HepG2 (cell line): ENCODE results near the gene C19orf73. TPM values are rescaled to one million over a fixed set of nuclear protein-coding genes. Genes with fewer than 3 reads are reported as not detected.

Source experiments
- DNMT3B ChIP-seq: conservative IDR thresholded peaks from 2 replicates; pipeline ENCODE4 v1.6.1; 2016; ENCODE audit warnings: missing biosample characterization, control low read depth
- EHMT2 ChIP-seq: fragments of 200-600 bp; sonication (generic); IDR thresholded peaks from 2 replicates; pipeline ENCODE4 v1.7.0; 2017; ENCODE audit warnings: antibody characterized with exemption, low read depth, low read length, borderline replicate concordance
- GZF1 ChIP-seq: sonication (generic); formaldehyde crosslinking; IDR thresholded peaks from 2 replicates; pipeline ENCODE4 v1.5.1; 2020; ENCODE audit warnings: mild to moderate bottlenecking, missing genetic modification reagents
- HIVEP1 ChIP-seq: sonication (generic); formaldehyde crosslinking; IDR thresholded peaks from 2 replicates; pipeline ENCODE4 v1.4.0; 2020; ENCODE audit warnings: mild to moderate bottlenecking, missing genetic modification reagents
- KDM1A ChIP-seq: IDR thresholded peaks from 2 replicates; pipeline ENCODE4 v1.6.1; 2016; ENCODE audit warnings: missing compliant biosample characterization
- MEIS2 ChIP-seq: sonication (generic); formaldehyde crosslinking; IDR thresholded peaks from 2 replicates; pipeline ENCODE4 v1.9.0; 2021; ENCODE audit warnings: mild to moderate bottlenecking, missing genetic modification reagents
- RXRB ChIP-seq: IDR thresholded peaks from 2 replicates; pipeline ENCODE4 v1.6.1; 2016; ENCODE audit warnings: borderline replicate concordance, missing genetic modification reagents, missing compliant biosample characterization
- TP53 ChIP-seq: sonication (generic); formaldehyde crosslinking; conservative IDR thresholded peaks from 2 replicates; pipeline ENCODE4 v1.4.0; 2020; ENCODE audit warnings: missing genetic modification reagents
- ZNF33B ChIP-seq: sonication (generic); formaldehyde crosslinking; IDR thresholded peaks from 2 replicates; pipeline ENCODE4 v1.5.1; 2020; ENCODE audit warnings: mild to moderate bottlenecking, missing genetic modification reagents
- polyA plus RNA-seq, 8 experiments: library from polyadenylated mRNA; depleted of rRNA in 3 of 8; stranded (reverse) in 7 of 8; unstranded in 1 of 8; fragments of >200 nt; fragmentation: Illumina TruSeq in 4 of 8; extraction: Trizol in 4 of 8; gene quantifications; 2 replicates each; pipeline versions ENCODE4 v1.2.1 to v1.2.3, GENCODE V29; 2011 to 2016; ENCODE audit warnings: low read depth in 4 of 8, missing spikeins in 1 of 8, mixed read lengths in 1 of 8; ENCODE audit not compliant: insufficient read depth in 1 of 8
- total RNA-seq, 5 experiments: library from RNA; depleted of rRNA; stranded (reverse); fragments of >200 nt; fragmentation: Illumina TruSeq; extraction: Trizol; gene quantifications; 2 replicates each; pipeline ENCODE4 v1.2.3, GENCODE V29; 2016; ENCODE audit warnings: low read depth in 1 of 5
- TF ChIP-seq, protein P1 (sequence below): sonication (generic); formaldehyde crosslinking; IDR thresholded peaks from 2 replicates; pipeline ENCODE4 v1.5.1; 2020; ENCODE audit warnings: mild to moderate bottlenecking, missing genetic modification reagents, borderline replicate concordance
- TF ChIP-seq, protein P2 (sequence below): sonication (generic); formaldehyde crosslinking; IDR thresholded peaks from 2 replicates; pipeline ENCODE4 v1.4.0; 2020; ENCODE audit warnings: missing genetic modification reagents, mild to moderate bottlenecking, borderline replicate concordance
- TF ChIP-seq, protein P3 (sequence below): sonication (generic); formaldehyde crosslinking; IDR thresholded peaks from 2 replicates; pipeline ENCODE4 v1.5.0; 2020; ENCODE audit warnings: mild to moderate bottlenecking, missing genetic modification reagents
- TF ChIP-seq, protein P4 (sequence below): sonication (generic); formaldehyde crosslinking; IDR thresholded peaks from 2 replicates; pipeline ENCODE4 v1.5.1; 2020; ENCODE audit warnings: mild to moderate bottlenecking, missing genetic modification reagents, moderate library complexity

Gene C19orf73
- total and polyA plus RNA-seq, 2 of the 13 experiments (the other 11 are each of a cell fraction or from before 2014, with no cell fraction given) = 1.4 to 1.5 TPM

DNA sequence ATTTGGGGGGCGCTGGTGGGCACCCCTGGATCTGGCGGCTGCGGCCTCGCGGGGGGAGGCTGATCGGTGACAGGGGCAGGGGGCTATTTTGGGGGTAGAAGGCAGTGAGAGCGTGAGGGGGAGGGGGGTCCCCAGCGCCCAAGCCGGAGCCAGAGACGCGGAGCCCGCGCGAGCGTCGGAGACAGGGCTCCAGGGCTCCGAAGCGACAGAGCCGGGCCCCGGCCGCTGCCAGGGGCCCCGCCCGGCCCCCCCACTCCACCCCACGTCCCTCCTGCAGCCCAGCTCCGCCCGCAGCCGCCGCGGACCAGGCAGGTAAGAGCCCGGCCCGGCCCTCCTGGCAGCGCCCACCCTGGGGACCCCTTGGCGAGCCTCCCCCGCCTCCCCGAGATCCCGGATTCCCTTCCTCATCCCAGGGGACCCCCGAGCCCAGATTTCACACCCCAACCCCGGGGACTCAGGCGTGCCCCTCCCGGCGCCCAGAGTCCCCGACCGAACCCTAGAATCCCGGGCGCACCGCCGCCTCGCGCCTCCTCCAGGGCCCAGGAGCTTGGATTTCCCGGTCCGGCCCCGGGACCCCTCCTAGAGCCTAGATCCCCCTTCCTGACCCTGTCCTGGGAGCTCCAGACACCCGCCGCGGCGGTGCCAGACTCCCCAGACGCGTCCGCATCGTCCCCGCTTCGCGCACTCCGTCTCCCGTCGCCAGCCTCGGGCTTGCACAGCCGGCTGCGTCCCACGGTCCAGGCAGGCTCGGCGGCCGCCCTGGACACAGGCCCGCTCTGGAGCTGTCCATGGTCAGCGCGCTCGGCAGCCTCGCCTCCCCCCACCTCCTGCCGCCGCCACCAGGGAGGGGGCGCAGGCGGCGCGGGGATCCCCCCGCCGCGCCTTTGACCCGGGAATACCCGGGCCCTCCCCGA, 725 bp upstream of the C19orf73 start, which contains the start of gene PPFIA3 (continued):
- TF ChIP-seq, protein P1, sequence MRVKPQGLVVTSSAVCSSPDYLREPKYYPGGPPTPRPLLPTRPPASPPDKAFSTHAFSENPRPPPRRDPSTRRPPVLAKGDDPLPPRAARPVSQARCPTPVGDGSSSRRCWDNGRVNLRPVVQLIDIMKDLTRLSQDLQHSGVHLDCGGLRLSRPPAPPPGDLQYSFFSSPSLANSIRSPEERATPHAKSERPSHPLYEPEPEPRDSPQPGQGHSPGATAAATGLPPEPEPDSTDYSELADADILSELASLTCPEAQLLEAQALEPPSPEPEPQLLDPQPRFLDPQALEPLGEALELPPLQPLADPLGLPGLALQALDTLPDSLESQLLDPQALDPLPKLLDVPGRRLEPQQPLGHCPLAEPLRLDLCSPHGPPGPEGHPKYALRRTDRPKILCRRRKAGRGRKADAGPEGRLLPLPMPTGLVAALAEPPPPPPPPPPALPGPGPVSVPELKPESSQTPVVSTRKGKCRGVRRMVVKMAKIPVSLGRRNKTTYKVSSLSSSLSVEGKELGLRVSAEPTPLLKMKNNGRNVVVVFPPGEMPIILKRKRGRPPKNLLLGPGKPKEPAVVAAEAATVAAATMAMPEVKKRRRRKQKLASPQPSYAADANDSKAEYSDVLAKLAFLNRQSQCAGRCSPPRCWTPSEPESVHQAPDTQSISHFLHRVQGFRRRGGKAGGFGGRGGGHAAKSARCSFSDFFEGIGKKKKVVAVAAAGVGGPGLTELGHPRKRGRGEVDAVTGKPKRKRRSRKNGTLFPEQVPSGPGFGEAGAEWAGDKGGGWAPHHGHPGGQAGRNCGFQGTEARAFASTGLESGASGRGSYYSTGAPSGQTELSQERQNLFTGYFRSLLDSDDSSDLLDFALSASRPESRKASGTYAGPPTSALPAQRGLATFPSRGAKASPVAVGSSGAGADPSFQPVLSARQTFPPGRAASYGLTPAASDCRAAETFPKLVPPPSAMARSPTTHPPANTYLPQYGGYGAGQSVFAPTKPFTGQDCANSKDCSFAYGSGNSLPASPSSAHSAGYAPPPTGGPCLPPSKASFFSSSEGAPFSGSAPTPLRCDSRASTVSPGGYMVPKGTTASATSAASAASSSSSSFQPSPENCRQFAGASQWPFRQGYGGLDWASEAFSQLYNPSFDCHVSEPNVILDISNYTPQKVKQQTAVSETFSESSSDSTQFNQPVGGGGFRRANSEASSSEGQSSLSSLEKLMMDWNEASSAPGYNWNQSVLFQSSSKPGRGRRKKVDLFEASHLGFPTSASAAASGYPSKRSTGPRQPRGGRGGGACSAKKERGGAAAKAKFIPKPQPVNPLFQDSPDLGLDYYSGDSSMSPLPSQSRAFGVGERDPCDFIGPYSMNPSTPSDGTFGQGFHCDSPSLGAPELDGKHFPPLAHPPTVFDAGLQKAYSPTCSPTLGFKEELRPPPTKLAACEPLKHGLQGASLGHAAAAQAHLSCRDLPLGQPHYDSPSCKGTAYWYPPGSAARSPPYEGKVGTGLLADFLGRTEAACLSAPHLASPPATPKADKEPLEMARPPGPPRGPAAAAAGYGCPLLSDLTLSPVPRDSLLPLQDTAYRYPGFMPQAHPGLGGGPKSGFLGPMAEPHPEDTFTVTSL (CRISPR knock-in tag) = no peak
- TF ChIP-seq EHMT2 = no peak
- 0 out of 2 replicates have a peak, but pooled peaks have one; percentile 36 for TF ChIP-seq RXRB (CRISPR knock-in tag)
- TF ChIP-seq ZNF33B (CRISPR knock-in tag) = no peak
- no peak for TF ChIP-seq TP53 (CRISPR knock-in tag)
- TF ChIP-seq MEIS2 (CRISPR knock-in tag) = no peak
- TF ChIP-seq HIVEP1 (CRISPR knock-in tag) = 0 out of 2 replicates have a peak, but pooled peaks have one; percentile 31
- TF ChIP-seq, protein P2, sequence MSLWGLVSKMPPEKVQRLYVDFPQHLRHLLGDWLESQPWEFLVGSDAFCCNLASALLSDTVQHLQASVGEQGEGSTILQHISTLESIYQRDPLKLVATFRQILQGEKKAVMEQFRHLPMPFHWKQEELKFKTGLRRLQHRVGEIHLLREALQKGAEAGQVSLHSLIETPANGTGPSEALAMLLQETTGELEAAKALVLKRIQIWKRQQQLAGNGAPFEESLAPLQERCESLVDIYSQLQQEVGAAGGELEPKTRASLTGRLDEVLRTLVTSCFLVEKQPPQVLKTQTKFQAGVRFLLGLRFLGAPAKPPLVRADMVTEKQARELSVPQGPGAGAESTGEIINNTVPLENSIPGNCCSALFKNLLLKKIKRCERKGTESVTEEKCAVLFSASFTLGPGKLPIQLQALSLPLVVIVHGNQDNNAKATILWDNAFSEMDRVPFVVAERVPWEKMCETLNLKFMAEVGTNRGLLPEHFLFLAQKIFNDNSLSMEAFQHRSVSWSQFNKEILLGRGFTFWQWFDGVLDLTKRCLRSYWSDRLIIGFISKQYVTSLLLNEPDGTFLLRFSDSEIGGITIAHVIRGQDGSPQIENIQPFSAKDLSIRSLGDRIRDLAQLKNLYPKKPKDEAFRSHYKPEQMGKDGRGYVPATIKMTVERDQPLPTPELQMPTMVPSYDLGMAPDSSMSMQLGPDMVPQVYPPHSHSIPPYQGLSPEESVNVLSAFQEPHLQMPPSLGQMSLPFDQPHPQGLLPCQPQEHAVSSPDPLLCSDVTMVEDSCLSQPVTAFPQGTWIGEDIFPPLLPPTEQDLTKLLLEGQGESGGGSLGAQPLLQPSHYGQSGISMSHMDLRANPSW (CRISPR knock-in tag) = no peak
- TF ChIP-seq, protein P3, sequence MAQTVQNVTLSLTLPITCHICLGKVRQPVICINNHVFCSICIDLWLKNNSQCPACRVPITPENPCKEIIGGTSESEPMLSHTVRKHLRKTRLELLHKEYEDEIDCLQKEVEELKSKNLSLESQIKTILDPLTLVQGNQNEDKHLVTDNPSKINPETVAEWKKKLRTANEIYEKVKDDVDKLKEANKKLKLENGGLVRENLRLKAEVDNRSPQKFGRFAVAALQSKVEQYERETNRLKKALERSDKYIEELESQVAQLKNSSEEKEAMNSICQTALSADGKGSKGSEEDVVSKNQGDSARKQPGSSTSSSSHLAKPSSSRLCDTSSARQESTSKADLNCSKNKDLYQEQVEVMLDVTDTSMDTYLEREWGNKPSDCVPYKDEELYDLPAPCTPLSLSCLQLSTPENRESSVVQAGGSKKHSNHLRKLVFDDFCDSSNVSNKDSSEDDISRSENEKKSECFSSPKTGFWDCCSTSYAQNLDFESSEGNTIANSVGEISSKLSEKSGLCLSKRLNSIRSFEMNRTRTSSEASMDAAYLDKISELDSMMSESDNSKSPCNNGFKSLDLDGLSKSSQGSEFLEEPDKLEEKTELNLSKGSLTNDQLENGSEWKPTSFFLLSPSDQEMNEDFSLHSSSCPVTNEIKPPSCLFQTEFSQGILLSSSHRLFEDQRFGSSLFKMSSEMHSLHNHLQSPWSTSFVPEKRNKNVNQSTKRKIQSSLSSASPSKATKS (CRISPR knock-in tag) = no peak
- TF ChIP-seq DNMT3B (CRISPR knock-in tag) = no peak
- TF ChIP-seq, protein P4, sequence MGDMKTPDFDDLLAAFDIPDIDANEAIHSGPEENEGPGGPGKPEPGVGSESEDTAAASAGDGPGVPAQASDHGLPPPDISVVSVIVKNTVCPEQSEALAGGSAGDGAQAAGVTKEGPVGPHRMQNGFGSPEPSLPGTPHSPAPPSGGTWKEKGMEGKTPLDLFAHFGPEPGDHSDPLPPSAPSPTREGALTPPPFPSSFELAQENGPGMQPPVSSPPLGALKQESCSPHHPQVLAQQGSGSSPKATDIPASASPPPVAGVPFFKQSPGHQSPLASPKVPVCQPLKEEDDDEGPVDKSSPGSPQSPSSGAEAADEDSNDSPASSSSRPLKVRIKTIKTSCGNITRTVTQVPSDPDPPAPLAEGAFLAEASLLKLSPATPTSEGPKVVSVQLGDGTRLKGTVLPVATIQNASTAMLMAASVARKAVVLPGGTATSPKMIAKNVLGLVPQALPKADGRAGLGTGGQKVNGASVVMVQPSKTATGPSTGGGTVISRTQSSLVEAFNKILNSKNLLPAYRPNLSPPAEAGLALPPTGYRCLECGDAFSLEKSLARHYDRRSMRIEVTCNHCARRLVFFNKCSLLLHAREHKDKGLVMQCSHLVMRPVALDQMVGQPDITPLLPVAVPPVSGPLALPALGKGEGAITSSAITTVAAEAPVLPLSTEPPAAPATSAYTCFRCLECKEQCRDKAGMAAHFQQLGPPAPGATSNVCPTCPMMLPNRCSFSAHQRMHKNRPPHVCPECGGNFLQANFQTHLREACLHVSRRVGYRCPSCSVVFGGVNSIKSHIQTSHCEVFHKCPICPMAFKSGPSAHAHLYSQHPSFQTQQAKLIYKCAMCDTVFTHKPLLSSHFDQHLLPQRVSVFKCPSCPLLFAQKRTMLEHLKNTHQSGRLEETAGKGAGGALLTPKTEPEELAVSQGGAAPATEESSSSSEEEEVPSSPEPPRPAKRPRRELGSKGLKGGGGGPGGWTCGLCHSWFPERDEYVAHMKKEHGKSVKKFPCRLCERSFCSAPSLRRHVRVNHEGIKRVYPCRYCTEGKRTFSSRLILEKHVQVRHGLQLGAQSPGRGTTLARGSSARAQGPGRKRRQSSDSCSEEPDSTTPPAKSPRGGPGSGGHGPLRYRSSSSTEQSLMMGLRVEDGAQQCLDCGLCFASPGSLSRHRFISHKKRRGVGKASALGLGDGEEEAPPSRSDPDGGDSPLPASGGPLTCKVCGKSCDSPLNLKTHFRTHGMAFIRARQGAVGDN (CRISPR knock-in tag) = peak; percentile 88
- TF ChIP-seq GZF1 = no peak
- no peak for TF ChIP-seq KDM1A (CRISPR knock-in tag)
